Bone marrow (tissue), 2 donors: ENCODE data around the gene FLNC.
A peak's percentile ranks its signal among the peaks of the same experiment; 100 is the strongest.

Experiments used
- DNase-seq, 2 donors: peaks; one replicate each; lab custom pipeline; 2025; lab: John Stamatoyannopoulos, UW

The FLNC gene

GRCh38 chr7:128894101-128894440 is 63.9 kb downstream of the FLNC start:
- DNase-seq = no peak

- no peak for DNase-seq
These were observed 65.1 kb downstream of the FLNC start for GRCh38 chr7:128895320-128895719.

- no peak for DNase-seq
These were observed 69.2 kb downstream of the FLNC start for GRCh38 chr7:128899392-128899791.

- no peak for DNase-seq
These were observed 70.0 kb downstream of the FLNC start for GRCh38 chr7:128900237-128900636.

- DNase-seq = no peak
These were observed 72.8 kb downstream of the FLNC start for GRCh38 chr7:128902761-128903585.

GRCh38 chr7:128903621-128904361 is 73.6 kb downstream of the FLNC start:
- DNase-seq = no peak

- peak in 1 of 2 donors; percentile 47 for DNase-seq
These were observed 74.4 kb downstream of the FLNC start for GRCh38 chr7:128904381-128905197.

GRCh38 chr7:128906001-128906765 is 76.0 kb downstream of the FLNC start:
- no peak for DNase-seq

- DNase-seq = no peak
These were observed 76.8 kb downstream of the FLNC start for GRCh38 chr7:128906766-128907559.
